ENCODE measurements around the gene F2RL2. TPM values are rescaled to one million over a fixed set of nuclear protein-coding genes. Genes with fewer than 3 reads are reported as not detected.

F2RL2 gene
- total RNA-seq, 1 donor from 2014 or later: 4.3 TPM

DNA sequence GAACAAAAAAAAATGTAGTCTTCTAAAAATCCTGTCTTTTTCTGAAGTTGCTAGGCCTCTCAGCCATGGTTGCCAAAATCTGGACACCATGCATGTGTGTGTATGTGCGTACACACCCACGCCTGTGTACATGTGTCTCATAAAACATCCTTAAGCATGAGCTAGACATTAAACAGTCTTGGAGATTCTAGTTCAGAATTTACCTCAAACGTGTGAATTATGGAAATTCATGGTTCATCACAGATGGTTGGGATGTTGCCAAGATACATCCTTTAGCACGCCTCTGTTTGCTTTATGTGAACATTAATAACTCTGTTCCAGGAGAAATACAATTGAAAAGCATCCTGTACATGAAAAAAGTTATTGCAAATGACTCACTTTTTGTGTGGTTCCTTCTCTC lies 53.0 kb downstream of the F2RL2 start:
- no peaks in the 10 kb centered on the region for H3K36me3 ChIP-seq
- H3K27me3 ChIP-seq: no peaks in the 10 kb centered on the region
- H3K9ac ChIP-seq: no peak overlapping the region
- H3K36me3 Mint-ChIP-seq: no peaks in the 10 kb centered on the region
- no peak overlapping the region for H3K4me3 ChIP-seq
- DNase-seq (ENCODE audit: low spot score): no peak
- H3K4me3 Mint-ChIP-seq: no peak overlapping the region
- H3K4me1 ChIP-seq: no peaks in the 10 kb centered on the region
- no peak overlapping the region for H2AFZ ChIP-seq (replicated peaks)
- H3F3A ChIP-seq (ENCODE audit: low read depth): no peaks in the 10 kb centered on the region
- no peaks in the 10 kb centered on the region for H3K9me3 ChIP-seq (ENCODE audit: low read depth)
- no peaks in the 10 kb centered on the region for H4K20me1 ChIP-seq (ENCODE audit: low read depth)
- H3K79me2 ChIP-seq (ENCODE audit: low read depth): no peaks in the 10 kb centered on the region
- H3K27ac ChIP-seq: no peak overlapping the region
- H3K27me3 Mint-ChIP-seq (ENCODE audit: insufficient read depth, low read depth): no peaks in the 10 kb centered on the region
- H3K27ac Mint-ChIP-seq: no peak overlapping the region
- H3K4me1 Mint-ChIP-seq: no peaks in the 10 kb centered on the region
- H3K9me3 Mint-ChIP-seq: no peaks in the 10 kb centered on the region
- TF ChIP-seq EZH2 (IDR thresholded peaks at IDR 0.05) (no peak), EZH2phosphoT487 (IDR thresholded peaks at IDR 0.05) (no peak)
- no peak overlapping the region for H3K4me2 ChIP-seq

Other genes with a start within 250 kb of the F2RL2 start
- gene IQGAP2, start 220.1 kb downstream of the F2RL2 start, total RNA-seq (ENCODE audit: low replicate concordance): 20.9 and 37.7 TPM in 2 replicates
- gene F2R, start 92.7 kb upstream of the F2RL2 start, total RNA-seq (ENCODE audit: low replicate concordance): 48.5 and 53.8 TPM in 2 replicates
- 9.3 and 10.6 TPM in 2 replicates for gene F2RL1, start 195.6 kb upstream of the F2RL2 start, total RNA-seq (ENCODE audit: low replicate concordance)
- gene S100Z, start 226.6 kb upstream of the F2RL2 start, total RNA-seq (ENCODE audit: low replicate concordance): not detected in 2 replicates

Measured in neural progenitor cell (in vitro differentiated cells).